K562 (cell line): Measurements from ENCODE around the gene SERF2. TPM values are rescaled to one million over a fixed set of nuclear protein-coding genes. Genes with fewer than 3 reads are reported as not detected.
A peak's percentile ranks its signal among the peaks of the same experiment; 100 is the strongest.

ENCODE experiments used
- CEBPG ChIP-seq, 3 experiments: fragments of 200-800 bp in 1 of 3; sonication (Bioruptor generic) in 1 of 3; sonication (generic) in 1 of 3; formaldehyde crosslinking in 1 of 3; IDR thresholded peaks in 2 of 3; conservative IDR thresholded peaks in 1 of 3; 2 replicates each; pipeline versions ENCODE4 v1.6.1 to v1.8.0; 2016 to 2022; ENCODE audit warnings: missing compliant biosample characterization in 2 of 3, missing genetic modification characterization in 2 of 3, mild to moderate bottlenecking in 1 of 3, missing genetic modification reagents in 1 of 3
- CSDE1 ChIP-seq, 2 experiments: fragments of 450-650 bp; IDR thresholded peaks; 2 replicates each; pipeline ENCODE4 v1.6.1; 2016; ENCODE audit warnings: mild to moderate bottlenecking in 1 of 2
- ERF ChIP-seq: fragments of 450-650 bp; formaldehyde crosslinking; IDR thresholded peaks from 2 replicates; pipeline ENCODE4 v1.4.0; 2020; ENCODE audit warnings: mild to moderate bottlenecking, mixed read lengths
- HNRNPL ChIP-seq: fragments of 200-400 bp; formaldehyde crosslinking; IDR thresholded peaks from 2 replicates; pipeline ENCODE4 v1.6.1; 2017; ENCODE audit warnings: low read depth, mild to moderate bottlenecking, low read length
- MTA2 ChIP-seq: fragments of 450-650 bp; IDR thresholded peaks from 2 replicates; pipeline ENCODE4 v1.6.1; 2016; ENCODE audit warnings: low read depth
- NCOR1 ChIP-seq: fragments of 450-650 bp; IDR thresholded peaks from 2 replicates; pipeline ENCODE4 v1.6.1; 2016; ENCODE audit warnings: mild to moderate bottlenecking, moderate library complexity
- OTX1 ChIP-seq: fragments of 450-650 bp; formaldehyde crosslinking; IDR thresholded peaks from 2 replicates; pipeline ENCODE4 v1.4.0; 2022; ENCODE audit warnings: mild to moderate bottlenecking
- SAFB ChIP-seq: fragments of 200-400 bp; formaldehyde crosslinking; IDR thresholded peaks from 2 replicates; pipeline ENCODE4 v1.6.1; 2017; ENCODE audit warnings: low read depth, low read length, borderline replicate concordance
- SMC3 ChIP-seq: conservative IDR thresholded peaks from 2 replicates; pipeline ENCODE4 v1.6.1; 2011; ENCODE audit warnings: low read depth, low read length, improper control_type of control experiment; ENCODE audit not compliant: insufficient read depth
- STAG1 ChIP-seq: sonication (generic); formaldehyde crosslinking; IDR thresholded peaks from 2 replicates; pipeline ENCODE4 v1.5.0; 2020; ENCODE audit warnings: missing genetic modification reagents, borderline replicate concordance
- TEAD2 ChIP-seq: fragments of 450-650 bp; IDR thresholded peaks from 2 replicates; pipeline ENCODE4 v1.6.1; 2016; ENCODE audit warnings: missing genetic modification characterization, control low read depth, missing compliant biosample characterization
- TSC22D4 ChIP-seq: fragments of 450-650 bp; IDR thresholded peaks from 2 replicates; pipeline ENCODE4 v1.6.1; 2016; ENCODE audit warnings: missing genetic modification characterization, missing biosample characterization, control low read depth
- ZFP36 ChIP-seq: fragments of 150-350 bp; IDR thresholded peaks from 2 replicates; pipeline ENCODE4 v1.6.1; 2018; ENCODE audit warnings: low read length, low read depth; ENCODE audit not compliant: partially characterized antibody
- ZNF23 ChIP-seq: fragments of 250-450 bp; sonication (Bioruptor Pico); IDR thresholded peaks from 2 replicates; pipeline ENCODE4 v1.4.0; 2020; ENCODE audit warnings: mild to moderate bottlenecking
- ZNF436 ChIP-seq: fragments of 250-450, 450-650 bp; sonication (Bioruptor Pico); formaldehyde crosslinking; IDR thresholded peaks from 2 replicates; pipeline ENCODE4 v1.7.0; 2020; ENCODE audit warnings: mild to moderate bottlenecking
- polyA plus RNA-seq, 8 experiments: library from polyadenylated mRNA; depleted of rRNA in 4 of 8; stranded (reverse) in 5 of 8; unstranded in 3 of 8; fragments of >200 nt; fragmentation: Nextera tagmentation in 2 of 8; fragmentation: Illumina TruSeq in 1 of 8; extraction: Ambion mirVana in 2 of 8; extraction: Trizol in 1 of 8; gene quantifications; 2 replicates each; pipeline versions ENCODE4 v1.2.1 to v1.2.3, GENCODE V29; 2011 to 2014; ENCODE audit warnings: inconsistent platforms in 1 of 8, missing spikeins in 1 of 8
- total RNA-seq, 7 experiments: library from RNA; depleted of rRNA in 6 of 7; stranded (reverse); fragments of >200 nt in 6 of 7; fragmentation: Illumina TruSeq in 2 of 7; extraction: Trizol in 2 of 7; gene quantifications; 2 replicates each; pipeline versions ENCODE4 v1.2.1 to v1.2.3, GENCODE V29; 2011 to 2021; ENCODE audit warnings: low replicate concordance in 1 of 7
- TF ChIP-seq, protein P1 (sequence below): fragments of 250-450 bp; sonication (Bioruptor Pico); IDR thresholded peaks from 2 replicates; pipeline ENCODE4 v1.8.0; 2021; ENCODE audit warnings: moderate library complexity, mild to moderate bottlenecking, inconsistent platforms
- TF ChIP-seq, protein P2 (sequence below): fragments of 450-650 bp; IDR thresholded peaks from 2 replicates; pipeline ENCODE4 v1.7.0; 2016; ENCODE audit warnings: borderline replicate concordance
- TF ChIP-seq, protein P3 (sequence below): fragments of 450-650 bp; conservative IDR thresholded peaks from 2 replicates; pipeline ENCODE4 v1.6.1; 2016; ENCODE audit warnings: missing genetic modification characterization, low read depth, mild to moderate bottlenecking, control low read depth, missing compliant biosample characterization

The SERF2 gene
- total and polyA plus RNA-seq, 9 of the 15 experiments (the other 6 are each of a cell fraction or from before 2014, with no cell fraction given): 497 to 3,360 (median 867) TPM

DNA sequence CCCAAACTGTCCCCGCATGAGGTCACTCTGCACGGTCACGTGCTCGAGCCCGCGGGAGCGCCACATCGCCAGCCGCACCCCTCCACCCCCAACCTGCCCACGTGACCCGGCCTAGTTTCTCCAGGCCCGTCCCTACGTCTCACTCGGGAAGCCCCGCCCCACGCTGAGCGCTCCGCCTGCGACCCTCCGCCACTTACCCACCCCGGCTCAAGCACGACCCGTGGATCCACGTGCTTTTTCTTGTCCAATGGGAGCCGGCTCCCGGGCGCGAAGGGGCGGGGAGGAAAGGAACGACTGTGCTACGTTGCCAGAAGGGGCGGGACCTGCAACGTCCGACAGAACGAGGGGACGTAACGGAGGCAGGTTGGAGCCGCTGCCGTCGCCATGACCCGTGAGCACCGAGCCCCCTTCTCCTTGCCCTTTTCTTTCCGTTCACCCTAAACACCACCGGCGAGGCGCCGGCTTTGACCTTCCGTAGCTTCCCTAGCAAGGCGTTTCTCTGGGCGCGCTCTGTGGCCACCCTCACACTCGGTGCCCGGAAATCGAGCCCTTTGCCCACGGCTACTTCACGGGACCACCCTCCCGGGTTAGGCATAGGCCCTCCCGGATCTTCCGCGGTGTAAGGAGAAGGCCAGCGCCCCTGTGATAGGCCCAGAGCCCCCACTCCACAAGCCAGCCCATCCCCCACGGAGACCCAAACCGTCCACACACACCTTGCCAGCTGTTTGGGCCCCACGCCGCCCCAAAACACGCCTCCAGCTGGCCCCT, at the start of gene SERF2 (continued):
- TF ChIP-seq MTA2 (no peak), ZNF23 (CRISPR knock-in tag) (no peak), ZNF436 (no peak), CSDE1 (IDR thresholded peaks at IDR 0.05) (no peak), TEAD2 (no peak), SAFB (no peak), STAG1 (peak; percentile 46; the same call in 1 of the 2 replicates), NCOR1 (no peak), TSC22D4 (no peak), HNRNPL (no peak), ZFP36 (no peak), SMC3 (no peak), CEBPG (CRISPR knock-in tag; IDR thresholded peaks at IDR 0.05) (no peak), CEBPG (tag; conservative IDR thresholded peaks at IDR 0.05 in 1 of 2, IDR thresholded peaks at IDR 0.05 in 1 of 2) (no peak), ERF (CRISPR knock-in tag) (no peak), OTX1 (CRISPR knock-in tag) (peak; percentile 20; the same call in 1 of the 2 replicates)
- TF ChIP-seq, protein P1, sequence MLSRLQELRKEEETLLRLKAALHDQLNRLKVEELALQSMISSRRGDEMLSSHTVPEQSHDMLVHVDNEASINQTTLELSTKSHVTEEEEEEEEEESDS: no peak
- TF ChIP-seq, protein P2, sequence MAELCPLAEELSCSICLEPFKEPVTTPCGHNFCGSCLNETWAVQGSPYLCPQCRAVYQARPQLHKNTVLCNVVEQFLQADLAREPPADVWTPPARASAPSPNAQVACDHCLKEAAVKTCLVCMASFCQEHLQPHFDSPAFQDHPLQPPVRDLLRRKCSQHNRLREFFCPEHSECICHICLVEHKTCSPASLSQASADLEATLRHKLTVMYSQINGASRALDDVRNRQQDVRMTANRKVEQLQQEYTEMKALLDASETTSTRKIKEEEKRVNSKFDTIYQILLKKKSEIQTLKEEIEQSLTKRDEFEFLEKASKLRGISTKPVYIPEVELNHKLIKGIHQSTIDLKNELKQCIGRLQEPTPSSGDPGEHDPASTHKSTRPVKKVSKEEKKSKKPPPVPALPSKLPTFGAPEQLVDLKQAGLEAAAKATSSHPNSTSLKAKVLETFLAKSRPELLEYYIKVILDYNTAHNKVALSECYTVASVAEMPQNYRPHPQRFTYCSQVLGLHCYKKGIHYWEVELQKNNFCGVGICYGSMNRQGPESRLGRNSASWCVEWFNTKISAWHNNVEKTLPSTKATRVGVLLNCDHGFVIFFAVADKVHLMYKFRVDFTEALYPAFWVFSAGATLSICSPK: 0 out of 2 replicates have a peak, but pooled peaks have one; percentile 46
- TF ChIP-seq, protein P3, sequence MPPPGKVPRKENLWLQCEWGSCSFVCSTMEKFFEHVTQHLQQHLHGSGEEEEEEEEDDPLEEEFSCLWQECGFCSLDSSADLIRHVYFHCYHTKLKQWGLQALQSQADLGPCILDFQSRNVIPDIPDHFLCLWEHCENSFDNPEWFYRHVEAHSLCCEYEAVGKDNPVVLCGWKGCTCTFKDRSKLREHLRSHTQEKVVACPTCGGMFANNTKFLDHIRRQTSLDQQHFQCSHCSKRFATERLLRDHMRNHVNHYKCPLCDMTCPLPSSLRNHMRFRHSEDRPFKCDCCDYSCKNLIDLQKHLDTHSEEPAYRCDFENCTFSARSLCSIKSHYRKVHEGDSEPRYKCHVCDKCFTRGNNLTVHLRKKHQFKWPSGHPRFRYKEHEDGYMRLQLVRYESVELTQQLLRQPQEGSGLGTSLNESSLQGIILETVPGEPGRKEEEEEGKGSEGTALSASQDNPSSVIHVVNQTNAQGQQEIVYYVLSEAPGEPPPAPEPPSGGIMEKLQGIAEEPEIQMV (tag): no peak
